A673 (cell line): Measurements from ENCODE around the gene RIT2.

Experiments
- CTCF ChIP-seq: fragments of 300-800, 200-600 bp; sonication (generic); conservative IDR thresholded peaks from 2 replicates; pipeline ENCODE4 v1.5.1; 2017; ENCODE audit warnings: low read depth, mild to moderate bottlenecking, antibody characterized with exemption, low read length, moderate library complexity, mixed read lengths
- EZH2 ChIP-seq: fragments of 200-600 bp; sonication (generic); IDR thresholded peaks from 2 replicates; pipeline ENCODE4 v1.6.1; 2017; ENCODE audit warnings: borderline replicate concordance, low read depth, mild to moderate bottlenecking, mixed read lengths, antibody characterized with exemption, low read length; ENCODE audit not compliant: poor library complexity, severe bottlenecking

- TF ChIP-seq EZH2, result no peak
- TF ChIP-seq CTCF, result no peak
Measured at GRCh38 chr18:42936289-42936688, 179.2 kb downstream of the RIT2 start.
